Right ventricle myocardium superior (tissue), 1 donor: ENCODE results near the gene SNU13. TPM values are rescaled to one million over a fixed set of nuclear protein-coding genes. Genes with fewer than 3 reads are reported as not detected.
"Not testable (repeated sequence)": the region's sequence is repeated elsewhere in the genome, so short reads cannot be mapped to it uniquely, and the experiment has no call there.

Experiments used
- ATAC-seq: fragments of 200-7000 bp; cut with Tn5 transposase; one replicate; pipeline ENCODE4 v1.9.1; 2020; ENCODE audit warnings: mild to moderate bottlenecking; ENCODE audit not compliant: poor library complexity
- DNase-seq: peaks from one replicate; pipeline ENCODE4 v3.0.0-alpha.2; 2020
- intact Hi-C: fragments of 100-400 bp; cut with DNase I; formaldehyde crosslinking; loops from one replicate; pipeline ENCODE4 v1.11.2; 2022
- long read RNA-seq: library from polyadenylated mRNA; unstranded; transcript quantifications from one replicate; pipeline ENCODE4 v2.0.0, GENCODE V29; 2021
- total RNA-seq: library from RNA; stranded (reverse); fragmentation: NEBNext Ultra II Directional; extraction: Animal tissue kit (Norgen Biotek cat#: 25700); gene quantifications from one replicate; pipeline ENCODE4 v1.2.1, GENCODE V29; 2021
- donor health status: DM: no; HTN: yes; CAD: no; lungs with severe emphysema.

SNU13 gene
- total RNA-seq = 193 TPM
- long read RNA-seq, transcript SNU13-201 (3 exons, 877 nt) = minor isoform, 78 of 195 reads
- long read RNA-seq, transcript SNU13-202 (3 exons, 1,503 nt) = major isoform, 113 of 195 reads
- long read RNA-seq, partial matches to known transcripts = 2 of 195 reads
- long read RNA-seq, other reads (novel, unspliced or antisense) = 2 of 195 reads

- DNase-seq (peak; percentile 96), ATAC-seq (peak; percentile 96)
- intact Hi-C loops = no loop called here
Measured at GRCh38 chr22:41688365-41689211, at the start of gene SNU13. Gene SNU13 (minus strand): TSS chr22:41688867. CDS start chr22:41688796, 71 bp downstream.

- intact Hi-C loops, ATAC-seq, DNase-seq: not testable (repeated sequence)
Measured at GRCh38 chr22:41733241-41733640, 44.6 kb upstream of the SNU13 start.

DNA sequence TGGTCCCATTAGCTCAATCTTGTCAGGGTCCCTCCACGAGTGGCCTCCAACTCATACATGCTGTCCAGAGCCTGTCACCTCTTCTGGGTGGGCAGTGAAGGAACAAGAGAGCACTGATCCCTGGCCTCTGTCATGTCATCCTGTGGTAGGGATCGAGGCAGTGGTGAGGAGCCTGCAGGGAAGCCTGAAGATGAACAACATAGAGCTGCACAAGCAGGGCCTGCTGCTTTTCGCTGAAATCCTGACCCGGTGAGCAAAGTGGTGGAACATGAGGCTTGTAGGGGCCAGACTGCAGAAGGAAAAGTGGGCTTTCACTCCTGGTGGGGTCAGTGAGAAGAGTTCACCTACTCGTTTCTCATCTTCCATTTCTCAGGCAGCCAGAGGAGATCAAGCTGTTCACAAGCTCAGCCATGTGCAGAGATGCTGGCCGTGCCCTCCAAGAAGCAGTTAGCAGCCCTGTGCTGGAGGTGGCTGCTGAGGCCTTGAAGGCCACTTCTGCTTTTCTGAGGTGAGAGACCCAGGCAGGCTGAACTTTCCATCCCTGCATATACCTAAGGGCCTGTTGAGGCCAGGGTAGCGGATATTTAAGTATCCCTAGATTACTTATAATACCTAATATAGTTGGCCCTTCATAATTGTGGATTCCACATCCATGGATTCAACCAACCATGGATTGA is 43.6 kb upstream of the SNU13 start:
- ATAC-seq (no peak), DNase-seq (no peak)
- intact Hi-C loops = no loop called here

GRCh38 chr22:41731609-41732008 is 42.9 kb upstream of the SNU13 start:
- no peak for ATAC-seq
- intact Hi-C loops = no loop called here

GRCh38 chr22:41725510-41726110 is 36.9 kb upstream of the SNU13 start:
- no peak for DNase-seq
- no peak for ATAC-seq
- intact Hi-C loops = no loop called here

More at GRCh38 chr22:41731609-41732008, 42.9 kb upstream of the SNU13 start:
- DNase-seq = no peak

DNA sequence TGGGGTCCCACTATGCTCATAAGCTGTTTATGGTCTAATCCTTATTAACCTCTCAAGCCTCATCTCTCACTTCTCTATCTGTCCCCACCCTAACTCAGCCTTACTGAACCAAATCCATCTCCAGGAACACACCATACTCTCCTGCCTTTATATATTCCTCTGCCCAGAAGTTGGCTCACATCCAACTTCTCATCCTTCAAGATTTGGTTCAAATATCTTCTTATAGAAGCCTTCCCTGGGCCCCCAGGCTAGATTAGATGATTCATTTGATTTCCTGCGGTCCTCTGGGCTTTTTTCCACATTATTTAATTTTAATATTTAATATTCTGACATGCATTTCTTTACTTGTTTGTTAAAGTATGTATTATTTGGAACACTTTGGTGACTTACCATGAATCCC is 33.8 kb upstream of the SNU13 start:
- intact Hi-C loops = no loop called here

DNA sequence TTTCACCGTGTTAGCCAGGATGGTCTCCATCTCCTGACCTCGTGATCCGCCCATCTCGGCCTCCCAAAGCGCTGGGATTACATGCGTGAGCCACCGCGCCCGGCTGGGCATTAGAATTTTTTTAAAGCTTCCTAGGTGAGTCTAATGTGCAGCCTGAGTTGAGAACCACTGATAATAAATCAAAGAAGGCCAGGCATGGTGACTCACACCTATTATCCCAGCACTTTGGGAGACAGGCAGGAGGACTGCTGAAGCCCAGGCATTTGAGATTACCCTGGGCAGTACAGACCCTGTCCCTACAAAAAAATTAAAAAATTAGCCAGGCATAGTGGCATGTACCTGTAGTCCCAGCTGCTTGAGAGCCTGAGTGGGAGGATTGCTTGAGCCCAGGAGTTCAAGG is 24.3 kb upstream of the SNU13 start:
- ATAC-seq = no peak
- DNase-seq = no peak
- intact Hi-C loops = no loop called here

More for the DNA sequence above, 33.8 kb upstream of the SNU13 start:
- no peak for DNase-seq
- ATAC-seq = no peak

DNA sequence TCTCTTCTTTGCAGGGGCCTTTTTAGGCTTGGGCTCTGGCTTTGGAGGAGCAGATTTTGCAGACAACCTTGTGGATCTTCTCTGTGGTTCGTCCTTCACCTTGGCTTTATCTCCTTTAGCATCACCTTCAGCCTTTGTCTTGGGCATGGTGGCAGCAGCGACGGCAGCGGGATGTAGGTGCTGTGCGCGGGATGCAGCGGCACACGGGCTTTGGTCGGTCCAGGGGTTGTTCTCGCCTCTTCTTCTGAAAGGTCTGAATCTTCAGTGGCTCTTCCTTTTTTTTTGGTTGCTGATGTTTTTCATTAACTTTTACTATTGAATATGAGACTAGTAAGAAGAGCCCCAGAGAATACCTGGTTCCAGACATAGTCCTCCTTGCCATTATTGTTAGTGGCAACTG is 20.7 kb upstream of the SNU13 start:
- intact Hi-C loops = no loop called here
- no peak for ATAC-seq
- DNase-seq = no peak

DNA sequence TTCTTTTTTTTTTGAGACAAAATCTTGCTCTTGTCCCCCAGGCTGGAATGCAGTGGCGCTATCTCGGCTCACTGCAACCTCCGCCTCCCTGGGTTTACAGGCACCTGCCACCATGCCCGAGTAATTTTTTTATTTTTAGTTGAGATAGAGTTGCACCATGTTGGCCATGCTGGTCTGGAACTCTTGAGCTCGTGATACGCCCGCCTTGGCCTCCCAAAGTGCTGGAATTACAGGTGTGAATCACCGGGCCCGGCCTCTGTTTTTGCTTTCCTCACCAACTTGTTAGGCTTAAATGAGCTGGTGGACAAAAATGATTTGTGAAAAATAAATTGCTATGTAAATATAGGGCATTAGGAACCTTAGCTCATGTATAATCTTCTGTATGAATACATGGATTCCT is 14.1 kb upstream of the SNU13 start:
- DNase-seq (no peak), ATAC-seq (no peak)
- intact Hi-C loops = no loop called here

DNA sequence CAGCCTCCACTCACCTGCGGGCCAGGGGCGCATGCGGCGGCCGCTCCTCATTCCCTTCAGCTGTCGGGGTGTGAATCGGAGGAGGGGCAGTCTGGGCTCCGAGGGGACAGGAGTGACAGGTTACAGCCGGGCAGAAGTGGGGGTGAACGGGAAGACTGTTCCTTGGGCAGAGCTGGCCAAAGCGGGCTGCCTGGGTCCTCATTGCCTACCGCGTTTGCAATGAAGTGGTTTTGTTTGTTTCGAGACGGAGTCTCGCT is 11.4 kb upstream of the SNU13 start:
- intact Hi-C loops = no loop called here
- ATAC-seq (no peak), DNase-seq (no peak)

GRCh38 chr22:41699264-41700107 is 10.8 kb upstream of the SNU13 start, which contains the start of gene MEI1:
Gene MEI1 (plus strand): TSS chr22:41699503. CDS start chr22:41699539, 36 bp downstream.
- DNase-seq = peak; percentile 92
- peak; percentile 84 for ATAC-seq
- intact Hi-C loops = loop anchor here (5.0 kb wide), 1 partner anchor 243 kb away; no protein-coding TSS in a partner anchor

- intact Hi-C loops = loop anchor here (5.0 kb wide), 1 partner anchor 245 kb away; no protein-coding TSS in a partner anchor
- ATAC-seq (peak; percentile 89), DNase-seq (peak; percentile 97)
Measured at GRCh38 chr22:41697126-41697775, 8.6 kb upstream of the SNU13 start.

GRCh38 chr22:41696703-41697102 is 8.0 kb upstream of the SNU13 start:
- DNase-seq (no peak), ATAC-seq (no peak)
- intact Hi-C loops = loop anchor here (5.0 kb wide), 1 partner anchor 246 kb away; no protein-coding TSS in a partner anchor

DNA sequence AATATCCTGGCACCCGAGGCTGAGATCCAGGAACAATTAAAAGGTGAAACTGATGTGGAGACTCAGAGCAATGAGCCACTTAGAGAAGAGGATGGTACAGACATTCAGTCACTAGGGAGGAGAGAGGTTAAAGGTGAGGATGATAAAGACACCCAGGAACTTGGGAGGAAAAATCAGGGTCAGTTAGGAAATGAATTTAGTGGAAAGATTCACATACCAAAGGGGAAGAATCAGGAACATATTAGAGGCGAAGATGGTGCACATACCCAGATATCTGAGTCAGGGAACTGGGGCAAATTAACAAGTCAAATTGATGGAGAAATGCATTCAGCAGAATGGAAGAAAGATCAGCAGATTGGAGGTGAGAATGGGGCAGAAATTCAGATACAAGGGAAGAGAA is 6.5 kb upstream of the SNU13 start:
- intact Hi-C loops = loop anchor here (5.0 kb wide), 1 partner anchor 247 kb away; no protein-coding TSS in a partner anchor
- ATAC-seq = no peak
- DNase-seq = no peak

- no peak for DNase-seq
- no peak for ATAC-seq
- intact Hi-C loops = no loop called here
Measured at GRCh38 chr22:41690476-41690875, 1.8 kb upstream of the SNU13 start.

GRCh38 chr22:41687901-41688364 is 734 bp downstream of the SNU13 start:
- peak; percentile 19 for ATAC-seq
- DNase-seq = peak; percentile 50
- intact Hi-C loops = no loop called here

GRCh38 chr22:41686890-41687289 is 1.8 kb downstream of the SNU13 start:
- intact Hi-C loops, ATAC-seq: not testable (repeated sequence)

GRCh38 chr22:41684194-41684593 is 4.5 kb downstream of the SNU13 start:
- DNase-seq = no peak
- intact Hi-C loops = no loop called here
- ATAC-seq = no peak

More at GRCh38 chr22:41686890-41687289, 1.8 kb downstream of the SNU13 start:
- not testable (repeated sequence) for DNase-seq
